KOPT-K1 (cell line): Measurements from ENCODE around the gene TPPP.
"Not testable (repeated sequence)": the region's sequence is repeated elsewhere in the genome, so short reads cannot be mapped to it uniquely, and the experiment has no call there.

Experiments
- H3K27ac ChIP-seq: fragments of 200-600 bp; sonication (generic); 2 replicates; pipeline ENCODE4 v1.5.1; 2016; ENCODE audit warnings: antibody characterized with exemption, mild to moderate bottlenecking, low read depth, low read length; ENCODE audit not compliant: poor library complexity, severe bottlenecking
- H3K36me3 ChIP-seq: fragments of 200-600 bp; sonication (generic); 2 replicates; pipeline ENCODE4 v1.5.1; 2017; ENCODE audit warnings: antibody characterized with exemption, mild to moderate bottlenecking, low read length, moderate library complexity; ENCODE audit not compliant: insufficient read depth
- H3K9me3 ChIP-seq: fragments of 200-600 bp; sonication (generic); 2 replicates; pipeline ENCODE4 v1.5.1; 2017; ENCODE audit warnings: antibody characterized with exemption, low read length, mild to moderate bottlenecking; ENCODE audit not compliant: insufficient read depth, poor library complexity, severe bottlenecking

The TPPP gene

DNA sequence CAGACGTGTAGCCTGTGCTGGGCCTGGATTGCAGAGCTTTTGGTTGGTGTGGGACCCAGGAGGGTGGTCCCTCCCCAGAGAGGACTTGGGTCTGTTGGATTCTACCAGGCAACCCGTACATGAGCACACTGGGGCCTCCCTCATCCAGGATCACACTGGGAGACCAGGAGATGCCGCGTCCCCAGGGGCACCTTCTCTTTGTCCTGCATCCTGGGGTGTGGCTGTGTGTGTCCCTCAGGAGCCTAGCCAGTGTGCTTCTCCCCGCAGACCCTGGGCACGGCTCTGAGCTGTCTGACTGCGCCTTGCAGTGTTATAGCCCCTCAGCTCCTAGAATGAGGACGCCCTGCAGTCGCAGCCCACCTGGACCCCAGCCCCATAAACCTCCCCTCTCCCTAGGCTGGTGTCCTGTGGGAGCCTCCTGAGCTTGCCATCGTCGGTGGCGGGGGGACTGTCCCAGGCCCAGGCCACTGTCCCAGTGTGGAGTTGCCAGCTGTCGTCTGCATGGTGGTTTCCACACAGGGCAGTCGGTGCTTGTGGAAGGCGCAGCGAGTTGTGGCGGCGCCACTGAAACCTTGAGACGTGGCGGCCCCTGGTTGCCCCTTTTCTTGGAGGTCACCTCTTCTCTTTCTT is 53.5 kb downstream of the TPPP start:
- Histone ChIP-seq H3K9me3 (no peaks in the 10 kb centered on the region), H3K36me3 (peaks cover 100% of the 10 kb centered on the region), H3K27ac (no peak overlapping the region)

DNA sequence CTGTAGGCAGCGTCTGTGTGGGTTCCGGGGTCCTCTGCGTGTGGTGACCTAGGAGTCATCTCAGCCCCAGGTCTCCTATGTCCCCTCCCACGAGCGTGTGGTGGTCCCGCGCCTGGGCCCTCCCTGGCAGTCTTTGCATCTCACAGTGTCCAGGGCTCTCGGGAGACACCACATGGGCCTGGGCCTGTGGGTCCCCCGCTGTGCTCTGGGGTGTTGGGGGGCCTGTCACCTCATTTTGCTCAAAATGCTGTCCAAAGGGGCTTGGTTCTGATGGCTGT is 54.0 kb downstream of the TPPP start:
- H3K9me3 ChIP-seq, result no peaks in the 10 kb centered on the region
- H3K27ac ChIP-seq, result no peak overlapping the region
- peaks cover 100% of the 10 kb centered on the region for H3K36me3 ChIP-seq

DNA sequence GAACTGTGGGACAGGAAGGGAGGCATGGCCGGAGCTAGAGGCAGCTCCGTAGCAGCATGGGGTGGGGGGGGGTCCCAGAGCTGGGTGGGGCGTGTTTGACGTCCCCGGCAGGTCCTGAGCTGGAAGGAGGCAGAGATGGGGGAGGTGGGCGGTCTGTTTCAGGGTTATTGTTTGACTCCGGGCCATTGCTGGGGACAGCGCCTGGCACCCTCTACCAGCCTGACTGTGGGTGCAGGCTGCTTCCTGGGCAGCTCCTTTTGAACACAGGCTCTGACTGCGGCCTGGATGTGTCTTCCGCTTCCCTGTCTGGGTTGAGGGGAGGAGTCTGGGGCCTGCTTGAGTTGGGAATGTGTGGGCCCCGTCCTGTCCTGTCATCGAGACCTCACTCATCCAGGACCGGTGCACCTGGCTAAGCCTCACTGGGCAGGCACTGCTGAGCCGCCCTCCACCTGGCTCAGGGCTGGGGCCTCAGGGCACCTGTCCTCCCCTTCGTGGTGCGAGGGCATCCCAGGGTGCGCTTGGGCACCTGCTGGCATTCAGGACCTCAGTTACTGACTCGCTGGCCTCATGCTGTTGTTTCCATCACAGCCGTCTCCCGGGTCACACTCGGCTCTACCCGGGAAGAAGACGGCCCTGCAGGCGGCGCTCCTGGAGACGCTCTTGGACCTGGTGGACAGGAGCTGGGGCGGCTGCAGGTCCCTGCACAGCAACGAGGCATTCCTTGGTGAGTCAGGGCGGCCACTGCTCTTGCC is 54.5 kb downstream of the TPPP start:
- H3K9me3 ChIP-seq, result no peaks in the 10 kb centered on the region
- H3K27ac ChIP-seq, result no peak overlapping the region
- H3K36me3 ChIP-seq, result peaks cover 100% of the 10 kb centered on the region

DNA sequence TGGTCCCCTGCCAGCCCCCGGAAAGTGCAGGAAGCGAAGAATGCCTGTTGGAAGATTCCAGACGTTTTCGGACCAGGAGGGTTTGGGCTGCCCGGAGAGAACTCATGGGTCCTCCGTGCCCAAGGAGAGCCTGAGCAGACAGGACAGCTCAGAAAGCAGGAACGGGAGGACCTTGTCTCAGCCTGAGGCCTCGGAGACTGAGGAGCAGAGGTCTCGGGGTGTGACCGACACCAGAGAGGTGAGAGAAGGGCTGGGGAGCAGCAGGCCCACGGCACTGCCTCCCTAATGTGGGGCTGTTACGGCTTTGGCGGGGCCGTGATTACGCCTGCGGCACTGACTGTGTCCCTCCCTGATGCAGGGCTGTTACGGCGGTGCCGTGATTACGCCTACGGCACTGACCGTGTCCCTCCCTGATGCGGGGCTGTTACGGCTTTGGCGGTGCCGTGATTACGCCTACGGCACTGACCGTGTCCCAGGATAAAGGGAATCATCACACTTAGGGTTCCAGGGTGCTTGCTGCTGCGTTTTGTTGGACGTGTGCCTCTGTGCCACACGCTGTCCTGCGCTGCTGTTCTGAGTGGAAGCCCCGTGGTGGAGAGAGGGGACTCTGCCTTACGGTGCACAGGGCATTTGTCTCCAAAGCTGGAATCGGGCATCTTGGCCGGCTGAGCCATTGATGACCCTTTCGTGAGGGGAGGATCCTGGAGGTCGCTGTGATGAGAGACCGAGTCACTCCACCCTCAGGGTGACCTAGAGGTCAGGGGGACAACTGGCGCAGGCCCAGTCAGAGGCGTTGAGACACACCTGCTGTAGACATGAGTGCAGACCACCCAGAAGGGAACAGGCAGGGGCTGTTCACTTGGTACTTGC is 55.3 kb downstream of the TPPP start:
- peaks cover 96% of the 10 kb centered on the region for H3K36me3 ChIP-seq

DNA sequence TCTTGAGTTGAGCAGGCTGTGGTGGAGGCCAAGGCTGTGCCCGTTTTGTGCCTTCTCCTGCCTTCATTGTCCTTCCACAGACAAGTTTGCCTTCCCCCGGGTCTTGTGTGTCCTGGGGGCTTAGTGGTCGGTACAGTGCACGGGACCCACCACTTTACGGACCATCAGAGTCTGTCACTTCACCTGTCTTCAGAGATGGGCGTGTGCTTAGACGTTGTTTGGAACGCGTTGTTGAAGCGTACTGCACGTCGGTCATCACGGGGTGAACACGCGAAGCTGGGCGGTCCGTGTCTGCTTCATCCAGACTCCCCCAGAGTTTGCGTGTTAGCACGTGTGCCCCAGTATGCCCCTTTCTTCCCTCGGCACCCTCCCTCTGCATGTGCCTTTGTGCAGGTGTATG is 56.2 kb downstream of the TPPP start:
- Histone ChIP-seq H3K9me3 (no peaks in the 10 kb centered on the region), H3K27ac (no peak overlapping the region), H3K36me3 (peaks cover 87% of the 10 kb centered on the region)

More for the DNA sequence above, 55.3 kb downstream of the TPPP start:
- Histone ChIP-seq H3K9me3 (no peaks in the 10 kb centered on the region), H3K27ac (no peak overlapping the region)

DNA sequence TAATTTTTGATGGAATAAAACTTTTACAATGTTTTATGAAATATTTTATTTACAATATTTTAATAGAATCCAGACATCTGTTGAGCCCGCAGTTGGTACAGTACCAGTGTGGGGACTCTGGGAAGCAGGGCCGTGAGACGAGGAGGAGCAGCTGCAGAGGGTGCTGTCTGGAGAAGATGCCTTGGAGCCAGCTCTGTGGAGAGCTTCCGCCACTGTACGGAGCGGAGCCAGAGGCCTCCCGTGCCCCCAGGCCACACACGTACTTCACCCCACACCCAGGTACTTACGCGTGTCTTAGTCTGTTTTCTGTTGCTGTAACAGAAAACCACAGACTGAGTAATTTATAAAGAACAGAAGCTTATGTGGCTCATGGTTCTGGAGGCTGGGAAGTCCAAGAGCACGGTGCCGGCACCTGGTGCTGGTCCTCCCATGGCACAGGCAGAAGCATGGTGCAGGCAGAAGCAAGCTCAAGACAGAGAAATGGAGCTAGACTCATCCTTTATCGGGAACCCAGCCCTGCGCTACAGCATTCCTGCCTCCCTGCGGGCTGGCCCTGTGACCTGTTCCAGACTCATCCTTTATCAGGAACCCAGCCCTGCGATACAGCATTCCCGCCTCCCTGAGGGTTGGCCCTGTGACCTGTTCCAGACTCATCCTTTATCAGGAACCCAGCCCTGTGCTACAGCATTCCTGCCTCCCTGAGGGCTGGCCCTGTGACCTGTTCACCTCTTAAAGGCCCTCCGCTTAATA is 57.7 kb downstream of the TPPP start:
- Histone ChIP-seq H3K27ac (no peak overlapping the region), H3K36me3 (peaks cover 72% of the 10 kb centered on the region), H3K9me3 (no peaks in the 10 kb centered on the region)

DNA sequence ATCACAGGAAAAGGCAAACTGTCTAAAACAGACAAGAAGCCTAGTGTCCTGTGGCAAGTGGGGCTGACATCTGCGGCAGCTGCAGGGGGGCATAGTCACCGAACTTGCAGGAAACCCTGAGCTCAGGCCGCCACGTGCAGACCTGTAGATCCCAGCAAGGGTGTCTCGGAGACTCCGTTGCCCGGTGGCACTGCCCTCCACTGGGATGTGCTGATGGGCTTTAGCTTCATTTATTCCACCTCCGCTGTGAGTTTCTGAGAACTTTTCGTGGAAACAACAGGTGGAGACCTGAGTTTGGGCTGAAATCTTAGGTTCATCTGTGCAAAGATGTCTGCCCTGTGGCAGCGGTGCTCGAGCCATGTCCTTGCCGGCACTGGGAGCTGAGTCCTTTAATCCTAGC is 59.0 kb downstream of the TPPP start:
- Histone ChIP-seq H3K36me3 (peaks cover 61% of the 10 kb centered on the region), H3K27ac (no peak overlapping the region), H3K9me3 (no peaks in the 10 kb centered on the region)

DNA sequence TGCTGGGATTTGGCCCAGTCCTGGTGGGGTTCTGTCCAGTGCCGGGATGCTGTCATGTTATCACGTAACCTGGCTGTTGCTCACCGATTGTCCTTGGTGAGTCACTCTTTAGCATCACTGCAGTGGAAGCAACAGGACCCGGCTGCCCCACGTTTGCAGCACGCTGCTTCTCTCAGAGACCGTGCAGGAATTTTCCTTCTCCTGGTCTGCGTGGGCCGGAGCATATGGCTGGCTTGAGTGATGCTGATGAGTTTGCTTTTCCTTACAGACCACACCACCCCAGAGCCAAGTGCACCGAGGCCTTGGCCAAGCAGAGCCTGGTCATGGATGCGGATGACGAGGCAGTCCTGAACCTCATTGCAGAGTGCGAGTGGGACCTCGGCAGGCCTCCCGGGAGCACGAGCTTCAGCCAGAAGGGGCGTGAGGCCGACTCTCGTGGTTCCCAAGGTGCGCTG is 59.6 kb downstream of the TPPP start:
- Histone ChIP-seq H3K9me3 (no peaks in the 10 kb centered on the region), H3K27ac (no peak overlapping the region), H3K36me3 (peaks cover 61% of the 10 kb centered on the region)

DNA sequence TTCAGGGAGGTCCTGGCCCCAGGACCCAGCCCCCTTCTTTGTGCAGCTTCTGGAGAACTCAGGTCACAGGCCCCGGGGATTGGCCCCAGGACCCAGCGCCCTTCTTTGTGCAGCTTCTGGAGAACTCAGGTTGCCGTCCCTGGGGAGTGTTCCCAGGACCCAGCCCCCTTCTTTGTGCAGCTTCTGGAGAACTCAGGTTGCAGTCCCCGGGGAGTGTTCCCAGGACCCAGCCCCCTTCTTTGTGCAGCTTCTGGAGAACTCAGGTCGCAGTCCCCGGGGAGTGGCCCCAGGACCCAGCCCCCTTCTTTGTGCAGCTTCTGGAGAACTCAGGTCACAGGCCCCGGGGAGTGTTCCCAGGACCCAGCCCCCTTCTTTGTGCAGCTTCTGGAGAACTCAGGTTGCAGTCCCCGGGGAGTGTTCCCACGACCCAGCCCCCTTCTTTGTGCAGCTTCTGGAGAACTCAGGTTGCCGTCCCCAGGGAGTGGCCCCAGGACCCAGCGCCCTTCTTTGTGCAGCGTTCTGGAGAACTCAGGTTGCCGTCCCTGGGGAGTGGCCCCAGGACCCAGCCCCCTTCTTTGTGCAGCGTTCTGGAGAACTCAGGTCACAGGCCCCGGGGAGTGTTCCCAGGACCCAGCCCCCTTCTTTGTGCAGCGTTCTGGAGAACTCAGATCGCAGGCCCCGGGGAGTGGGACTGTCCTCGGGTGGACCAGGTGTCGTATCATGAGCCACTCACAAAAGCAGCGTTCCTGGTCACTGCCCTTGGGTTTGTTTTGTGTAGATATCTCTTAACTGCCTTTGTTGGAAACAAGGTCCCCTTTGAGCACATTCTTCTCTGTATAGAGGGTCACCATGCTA is 64.6 kb downstream of the TPPP start:
- H3K36me3 ChIP-seq, result peaks cover 61% of the 10 kb centered on the region
- not testable (repeated sequence) for H3K27ac ChIP-seq, H3K9me3 ChIP-seq

DNA sequence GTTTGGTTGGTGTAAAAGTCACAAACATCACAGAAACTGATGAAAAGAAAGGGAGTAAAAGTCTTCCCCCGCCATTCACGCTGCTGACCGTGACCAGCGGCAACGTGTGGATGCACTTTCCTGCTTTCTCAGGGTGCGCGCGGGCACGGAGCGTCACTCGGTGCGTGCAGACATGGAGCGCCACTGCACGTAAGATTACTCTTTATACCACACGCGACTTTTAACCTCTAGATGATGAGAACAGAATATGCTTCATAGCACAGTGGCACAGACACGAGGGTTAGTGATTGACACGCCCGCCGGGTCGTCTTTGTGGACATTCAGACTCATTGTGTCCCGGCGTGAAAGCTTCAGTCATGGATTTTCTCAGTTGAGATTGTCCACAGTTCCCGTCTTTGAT is 65.3 kb downstream of the TPPP start:
- Histone ChIP-seq H3K36me3 (peaks cover 65% of the 10 kb centered on the region), H3K9me3 (no peaks in the 10 kb centered on the region)

DNA sequence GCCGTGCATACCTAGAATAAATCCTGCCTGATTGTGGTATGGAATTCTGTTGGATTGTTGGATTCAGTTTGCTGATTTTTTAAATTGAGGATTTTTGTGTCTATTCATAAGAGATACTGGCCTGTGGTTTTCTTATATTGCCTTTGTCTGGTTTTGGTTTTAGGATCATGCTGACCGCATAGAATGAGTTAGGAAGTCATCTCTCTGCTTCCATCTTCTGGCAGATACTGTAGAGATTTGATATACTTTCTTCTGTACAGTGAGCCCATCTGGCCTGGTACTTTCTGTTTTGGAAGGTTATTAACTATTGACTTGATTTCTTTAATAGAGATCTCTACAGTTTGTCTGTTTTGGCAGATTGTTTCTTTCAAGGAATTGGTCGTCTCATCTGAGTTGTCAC is 66.3 kb downstream of the TPPP start:
- Histone ChIP-seq H3K27ac (no peak overlapping the region), H3K36me3 (peaks cover 75% of the 10 kb centered on the region), H3K9me3 (no peaks in the 10 kb centered on the region)

More for the DNA sequence above, 65.3 kb downstream of the TPPP start:
- H3K27ac ChIP-seq, result no peak overlapping the region

DNA sequence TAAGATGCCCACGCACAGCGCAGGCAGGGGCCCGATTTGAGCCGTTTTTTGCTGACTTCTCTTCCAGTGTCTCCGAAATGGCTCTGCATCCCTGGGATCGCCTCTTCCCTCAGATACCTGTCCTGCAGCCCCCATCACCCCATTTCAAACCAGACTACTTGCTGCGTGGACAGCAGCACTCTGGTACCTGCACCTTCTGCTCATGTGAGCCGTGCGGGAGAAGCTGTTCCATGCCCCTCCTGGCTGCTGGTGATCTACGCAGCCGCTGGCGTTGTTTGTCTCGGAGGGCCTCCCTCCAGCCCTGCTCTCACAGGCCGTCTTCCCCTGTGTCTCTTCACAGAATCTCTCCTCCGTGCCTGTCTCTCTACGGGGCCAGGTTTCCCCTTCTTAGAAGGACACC is 67.6 kb downstream of the TPPP start:
- no peaks in the 10 kb centered on the region for H3K9me3 ChIP-seq
- peaks cover 88% of the 10 kb centered on the region for H3K36me3 ChIP-seq
- no peak overlapping the region for H3K27ac ChIP-seq

DNA sequence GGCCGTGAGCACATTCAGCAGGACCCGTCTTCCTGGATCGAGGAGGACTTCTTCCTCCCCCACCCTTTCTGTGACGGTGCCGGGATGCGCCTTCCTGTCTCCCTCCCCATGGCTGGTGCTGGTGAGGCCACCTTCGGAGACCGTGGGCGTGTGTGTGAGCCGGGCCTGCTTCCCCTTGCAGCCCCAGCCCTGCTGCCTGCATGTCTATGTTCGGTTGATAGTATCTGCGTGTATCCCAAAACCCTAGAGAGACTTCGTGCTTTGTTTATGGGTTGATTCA is 68.3 kb downstream of the TPPP start:
- Histone ChIP-seq H3K36me3 (peaks cover 95% of the 10 kb centered on the region), H3K27ac (no peak overlapping the region), H3K9me3 (no peaks in the 10 kb centered on the region)

DNA sequence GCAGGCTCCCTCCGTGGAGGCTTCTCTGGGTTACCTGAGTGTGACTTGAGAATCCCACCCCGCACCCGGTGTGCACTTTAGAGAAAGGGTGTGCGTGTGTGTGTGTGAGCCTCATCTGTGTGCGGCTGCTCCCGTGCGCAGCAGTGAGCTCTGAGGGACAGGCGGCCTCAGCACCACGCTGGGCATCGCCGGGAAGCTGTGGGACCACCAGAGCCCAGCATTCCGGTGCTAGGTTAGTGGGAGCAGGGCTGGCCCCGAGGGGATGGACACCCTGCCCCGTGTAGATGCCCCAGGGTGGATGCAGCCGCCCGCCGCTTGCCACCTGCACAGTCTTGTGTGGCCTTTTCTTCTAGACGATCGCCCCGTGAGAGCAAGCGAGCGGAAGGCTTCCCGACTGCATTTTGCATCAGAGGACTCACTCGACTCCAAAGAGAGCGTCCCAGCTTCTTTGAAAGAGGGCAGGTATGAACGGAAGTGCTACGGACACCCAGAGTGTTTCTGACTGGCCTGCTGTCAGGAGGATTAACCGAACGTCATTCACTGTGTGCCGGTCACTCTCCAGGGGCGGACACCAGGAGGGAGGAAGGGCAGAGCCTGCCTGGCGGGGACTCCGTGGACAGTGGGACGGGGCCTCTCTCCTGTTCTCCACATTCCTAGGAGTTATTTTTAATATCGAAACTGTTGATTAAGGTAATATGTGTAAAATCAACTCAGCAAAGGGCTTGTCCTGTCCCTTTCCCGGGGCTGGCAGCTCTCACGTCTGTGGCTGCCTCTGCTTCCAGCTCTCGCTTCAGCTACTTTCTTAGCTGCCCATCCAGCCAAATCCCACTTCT is 68.8 kb downstream of the TPPP start:
- H3K27ac ChIP-seq, result no peak overlapping the region
- H3K9me3 ChIP-seq, result no peaks in the 10 kb centered on the region
- peaks cover 100% of the 10 kb centered on the region for H3K36me3 ChIP-seq
